GM21515 (cell line): ENCODE results near the gene ETV5.
"Not testable (repeated sequence)": the region's sequence is repeated elsewhere in the genome, so short reads cannot be mapped to it uniquely, and the experiment has no call there.

Experiments
- ATAC-seq: cut with Tn5 transposase; IDR thresholded peaks from one replicate; pipeline ENCODE4 v1.9.1; 2021; ENCODE audit not compliant: unreplicated experiment

ETV5 gene

GRCh38 chr3:186069199-186069598 lies 39.7 kb downstream of the ETV5 start:
- no peak for ATAC-seq

GRCh38 chr3:186068243-186068552 lies 40.7 kb downstream of the ETV5 start:
- no peak for ATAC-seq

- ATAC-seq = no peak
Observed at GRCh38 chr3:186067360-186068242, 41.3 kb downstream of the ETV5 start.

- peak; percentile 80 for ATAC-seq
Observed at GRCh38 chr3:186060222-186060621, 48.7 kb downstream of the ETV5 start.

GRCh38 chr3:186059192-186059591 lies 49.7 kb downstream of the ETV5 start:
- ATAC-seq = no peak

- no peak for ATAC-seq
Observed at GRCh38 chr3:186058225-186058624, 50.7 kb downstream of the ETV5 start.

GRCh38 chr3:186057594-186057993 lies 51.3 kb downstream of the ETV5 start:
- no peak for ATAC-seq

GRCh38 chr3:186054792-186055352 lies 54.0 kb downstream of the ETV5 start:
- no peak for ATAC-seq

GRCh38 chr3:186053954-186054791 lies 54.7 kb downstream of the ETV5 start:
- ATAC-seq = no peak

- ATAC-seq = no peak
Observed at GRCh38 chr3:186052096-186052840, 56.6 kb downstream of the ETV5 start.

- ATAC-seq = no peak
Observed at GRCh38 chr3:186049001-186049400, 59.9 kb downstream of the ETV5 start.

- ATAC-seq = no peak
Observed at GRCh38 chr3:186048119-186048518, 60.8 kb downstream of the ETV5 start.

GRCh38 chr3:186046838-186047237 lies 62.1 kb downstream of the ETV5 start:
- ATAC-seq = no peak

- ATAC-seq = no peak
Observed at GRCh38 chr3:186044968-186045367, 63.9 kb downstream of the ETV5 start.

GRCh38 chr3:186044427-186044826 lies 64.5 kb downstream of the ETV5 start:
- ATAC-seq = no peak

- no peak for ATAC-seq
Observed at GRCh38 chr3:186042521-186043202, 66.2 kb downstream of the ETV5 start.

- ATAC-seq = no peak
Observed at GRCh38 chr3:186042036-186042435, 66.9 kb downstream of the ETV5 start.

GRCh38 chr3:186038360-186038759 lies 70.5 kb downstream of the ETV5 start:
- ATAC-seq = no peak

- no peak for ATAC-seq
Observed at GRCh38 chr3:186035277-186035676, 73.6 kb downstream of the ETV5 start.

GRCh38 chr3:186032321-186032720 lies 76.6 kb downstream of the ETV5 start:
- ATAC-seq = no peak

GRCh38 chr3:186025993-186026392 lies 82.9 kb downstream of the ETV5 start:
- ATAC-seq = not testable (repeated sequence)
